ENCODE results near the gene UNC5C.

GRCh38 chr4:95415346-95415771, 133.4 kb downstream of the UNC5C start:
- no peak for TF ChIP-seq CTCF (IDR thresholded peaks at IDR 0.05)
- no peak for TF ChIP-seq POLR2A (IDR thresholded peaks at IDR 0.05)
